ENCODE measurements around the gene CELF4. TPM values are rescaled to one million over a fixed set of nuclear protein-coding genes. Genes with fewer than 3 reads are reported as not detected.

The CELF4 gene
- total RNA-seq, 4 donors from 2014 or later: 0.32 to 0.81 (median 0.77) TPM

- ATAC-seq: no peak
- H3K4me1 ChIP-seq: no peaks in the 10 kb centered on the region
- WGBS, 2 donors (ENCODE audit: low coverage in 1 of 2): no CpG with 5 or more reads among the region's 3 CpGs
- no peaks in the 10 kb centered on the region for H3K36me3 ChIP-seq
- no peaks in the 10 kb centered on the region for H3K9me3 ChIP-seq
- no peak overlapping the region for H3K4me3 ChIP-seq
- TF ChIP-seq EP300 (IDR thresholded peaks at IDR 0.05): no peak
- no peak for TF ChIP-seq POLR2AphosphoS5 (IDR thresholded peaks at IDR 0.05)
- no peak for TF ChIP-seq POLR2A (IDR thresholded peaks at IDR 0.05)
- no peak for TF ChIP-seq CTCF (IDR thresholded peaks at IDR 0.05)
- H3K27me3 ChIP-seq: peaks cover 66% of the 10 kb centered on the region
- no peak overlapping the region for H3K27ac ChIP-seq
Measured at GRCh38 chr18:37551249-37551648, 14.3 kb downstream of the CELF4 start.

GRCh38 chr18:37550118-37550875 is 15.3 kb downstream of the CELF4 start:
- WGBS, 2 donors (ENCODE audit: low coverage in 1 of 2): 85% methylated on average over 6 of the region's 10 CpGs; no CpG with 5 or more reads in 1 of the 2 donors
- ATAC-seq: no peak
- H3K36me3 ChIP-seq: no peaks in the 10 kb centered on the region
- H3K4me3 ChIP-seq: no peak overlapping the region
- H3K27ac ChIP-seq: no peak overlapping the region
- no peak for TF ChIP-seq POLR2A (IDR thresholded peaks at IDR 0.05)
- TF ChIP-seq CTCF (IDR thresholded peaks at IDR 0.05): no peak
- TF ChIP-seq EP300 (IDR thresholded peaks at IDR 0.05): no peak
- TF ChIP-seq POLR2AphosphoS5 (IDR thresholded peaks at IDR 0.05): no peak
- H3K9me3 ChIP-seq: no peaks in the 10 kb centered on the region
- H3K4me1 ChIP-seq: no peaks in the 10 kb centered on the region
- peaks cover 66% of the 10 kb centered on the region for H3K27me3 ChIP-seq

- 80% methylated on average over 1 of the region's 12 CpGs; no CpG with 5 or more reads in 1 of the 2 donors for WGBS, 2 donors (ENCODE audit: low coverage in 1 of 2)
- H3K27me3 ChIP-seq: peaks cover 64% of the 10 kb centered on the region
- ATAC-seq: no peak
Measured at GRCh38 chr18:37548679-37549289, 16.8 kb downstream of the CELF4 start.

GRCh38 chr18:37547196-37547827 is 18.3 kb downstream of the CELF4 start:
- Histone ChIP-seq H3K27me3 (peaks cover 68% of the 10 kb centered on the region), H3K4me1 (no peaks in the 10 kb centered on the region), H3K27ac (no peak overlapping the region), H3K9me3 (no peaks in the 10 kb centered on the region), H3K4me3 (no peak overlapping the region), H3K36me3 (no peaks in the 10 kb centered on the region)
- TF ChIP-seq POLR2AphosphoS5 (IDR thresholded peaks at IDR 0.05): no peak
- TF ChIP-seq POLR2A (IDR thresholded peaks at IDR 0.05): no peak
- TF ChIP-seq CTCF (IDR thresholded peaks at IDR 0.05): no peak
- TF ChIP-seq EP300 (IDR thresholded peaks at IDR 0.05): no peak
- ATAC-seq: no peak
- WGBS, 2 donors (ENCODE audit: low coverage in 1 of 2): 33 to 42% methylated on average over 1 to 4 of the region's 4 CpGs

More at GRCh38 chr18:37548679-37549289, 16.8 kb downstream of the CELF4 start:
- Histone ChIP-seq H3K9me3 (no peaks in the 10 kb centered on the region), H3K27ac (no peak overlapping the region), H3K4me3 (no peak overlapping the region), H3K4me1 (no peaks in the 10 kb centered on the region), H3K36me3 (no peaks in the 10 kb centered on the region)
- TF ChIP-seq POLR2AphosphoS5 (IDR thresholded peaks at IDR 0.05): no peak
- no peak for TF ChIP-seq EP300 (IDR thresholded peaks at IDR 0.05)
- TF ChIP-seq POLR2A (IDR thresholded peaks at IDR 0.05): no peak
- TF ChIP-seq CTCF (IDR thresholded peaks at IDR 0.05): no peak
